K562 treated with DMSO at 1 percent for 12 hours (cell line): Measurements from ENCODE around the gene GLTP. TPM values are rescaled to one million over a fixed set of nuclear protein-coding genes. Genes with fewer than 3 reads are reported as not detected.

Source experiments
- total RNA-seq: library from RNA; unstranded; fragments of 300-600 nt; gene quantifications from 2 replicates; pipeline ENCODE4 v1.2.3, GENCODE V29; 2022; ENCODE audit not compliant: insufficient read depth

The GLTP gene
- total RNA-seq = 7.2 and 10.9 TPM in 2 replicates

GRCh38 chr12:109880043-109880931 is at the start of gene GLTP:
Gene GLTP (minus strand): TSS chr12:109880541. CDS start chr12:109880374, 167 bp downstream.

GRCh38 chr12:109899783-109900751 is 19.7 kb upstream of the GLTP start, which contains the start of gene TCHP:
Gene TCHP (plus strand): TSS chr12:109900274. CDS start chr12:109903027, 2,753 bp downstream.

GRCh38 chr12:109833307-109834189 is 46.8 kb downstream of the GLTP start, which contains the start of gene TRPV4:
Gene TRPV4 (minus strand): TSS chr12:109833398. CDS start chr12:109814796, 18,602 bp downstream.

Other genes starting within 250 kb of the GLTP start
- 1.1 and 2.5 TPM in 2 replicates for gene FAM222A, start 166.7 kb downstream of the GLTP start, total RNA-seq
- gene TRPV4, start 47.1 kb downstream of the GLTP start, total RNA-seq = not detected in 2 replicates
- gene TCHP, start 19.7 kb upstream of the GLTP start, total RNA-seq = 13.5 and 25.5 TPM in 2 replicates
- 5.6 and 22.3 TPM in 2 replicates for gene GIT2, start 115.8 kb upstream of the GLTP start, total RNA-seq
- 26.2 and 86.8 TPM in 2 replicates for gene ANKRD13A, start 118.9 kb upstream of the GLTP start, total RNA-seq
- 14.1 and 28.9 TPM in 2 replicates for gene C12orf76, start 168.0 kb upstream of the GLTP start, total RNA-seq
- gene IFT81, start 243.8 kb upstream of the GLTP start, total RNA-seq = 2.9 and 6.5 TPM in 2 replicates